Erythroblast (primary cell): ENCODE data around the gene LHX3.

Experiments used
- GATA1 ChIP-seq: IDR thresholded peaks from 2 replicates; pipeline ENCODE4 v1.6.1; 2011; ENCODE audit warnings: low read depth, mild to moderate bottlenecking, control low read depth, low read length, moderate library complexity
- POLR2A ChIP-seq: IDR thresholded peaks from 2 replicates; pipeline ENCODE4 v1.6.1; 2011; ENCODE audit warnings: mild to moderate bottlenecking, low read length

DNA sequence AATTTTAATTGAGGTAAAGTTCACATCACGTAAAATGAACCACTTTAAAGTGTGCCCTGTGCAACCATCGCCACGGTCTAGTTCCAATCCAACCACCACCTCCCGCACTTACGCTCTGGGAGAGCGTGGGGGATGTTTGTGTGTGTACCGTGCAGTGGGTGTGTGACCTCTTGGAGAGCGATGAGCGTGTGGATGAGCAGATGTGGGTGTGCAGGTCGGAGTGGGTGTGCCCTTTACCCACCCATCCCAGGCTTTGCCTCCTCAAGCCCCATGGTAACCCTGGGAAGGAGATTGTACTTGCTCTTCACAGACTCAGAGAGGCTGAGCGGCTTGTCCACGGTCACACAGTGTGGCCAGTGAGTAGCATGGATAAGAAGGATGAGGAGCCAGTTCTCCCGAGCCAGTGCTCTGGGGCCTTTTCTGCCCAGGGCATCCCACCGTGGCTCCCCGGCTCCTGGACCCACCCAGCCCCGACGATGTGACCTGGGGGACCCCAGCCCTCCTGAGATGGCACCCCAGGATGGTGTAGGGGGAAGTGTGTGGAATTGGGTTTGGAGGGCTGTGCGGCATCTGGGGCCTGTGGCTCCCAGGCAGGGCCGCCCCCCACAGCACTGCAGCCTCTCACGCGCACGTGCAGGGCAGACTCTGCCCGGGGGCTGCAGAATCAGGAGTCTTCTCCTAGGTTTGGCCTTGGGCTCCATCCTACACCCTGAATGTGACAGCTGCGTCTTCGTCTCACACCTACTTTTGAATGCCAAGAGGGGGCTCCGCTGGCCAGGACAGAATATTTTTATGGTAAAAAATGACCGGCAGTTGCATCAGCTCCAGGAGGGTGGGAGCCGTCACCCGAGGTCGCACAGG lies 13.6 kb downstream of the LHX3 start:
- TF ChIP-seq POLR2A (peak; percentile 55), GATA1 (no peak)
